PC-3 (cell line): ENCODE results near the gene ST6GALNAC3. TPM values are rescaled to one million over a fixed set of nuclear protein-coding genes. Genes with fewer than 3 reads are reported as not detected.

Experiments
- ATAC-seq: fragments of 200-7000 bp; cut with Tn5 transposase; 2 replicates; pipeline ENCODE4 v1.9.1; 2020; ENCODE audit warnings: mild to moderate bottlenecking, moderate library complexity
- BruUV-seq: library from RNA; stranded (reverse); fragments of 400-500 nt; replicated peaks from 2 replicates; lab custom pipeline; 2021; lab: Mats Ljungman, UMichigan
- CTCF ChIA-PET: fragments of 300-600 bp; sonication (Branson Sonifier 250); formaldehyde crosslinking; loops from one replicate; lab custom pipeline; 2022; ENCODE audit warnings: antibody characterized with exemption; lab: Charles Lee
- POLR2A ChIA-PET: fragments of 300-600 bp; sonication (Branson Sonifier 250); formaldehyde crosslinking; loops from one replicate; lab custom pipeline; 2022; ENCODE audit warnings: antibody characterized with exemption; ENCODE audit not compliant: unreplicated experiment; lab: Charles Lee
- DNase-seq: peaks from one replicate; pipeline ENCODE4 v3.0.0-alpha.2; 2015
- H2AFZ ChIP-seq: fragments of 300-600 bp; sonication (generic); 2 replicates; pipeline ENCODE4 v1.6.0; 2016; ENCODE audit warnings: antibody characterized with exemption, low read length
- H3F3A ChIP-seq: fragments of 300-600 bp; sonication (generic); one replicate; pipeline ENCODE4 v1.6.0; 2017; ENCODE audit warnings: antibody characterized with exemption, low read length, control low read depth, mild to moderate bottlenecking; ENCODE audit not compliant: unreplicated experiment
- H3K27ac ChIP-seq: fragments of 300-600 bp; sonication (generic); 2 replicates; pipeline ENCODE4 v1.5.1; 2016; ENCODE audit warnings: mild to moderate bottlenecking, low read length
- H3K27me3 ChIP-seq: fragments of 300-600 bp; sonication (generic); 2 replicates; pipeline ENCODE4 v1.6.1; 2016; ENCODE audit warnings: low read length, mixed read lengths
- H3K36me3 ChIP-seq: fragments of 300-600 bp; sonication (generic); 2 replicates; pipeline ENCODE4 v1.6.1; 2016; ENCODE audit warnings: low read depth, mixed run types, low read length, mixed read lengths
- H3K4me1 ChIP-seq: fragments of 300-600 bp; sonication (generic); 2 replicates; pipeline ENCODE4 v1.5.1; 2016; ENCODE audit warnings: low read length; ENCODE audit not compliant: insufficient read depth
- H3K4me2 ChIP-seq: fragments of 300-600 bp; sonication (generic); 2 replicates; pipeline ENCODE4 v1.6.0; 2016; ENCODE audit warnings: low read length
- H3K4me3 ChIP-seq: fragments of 300-600 bp; sonication (generic); 2 replicates; pipeline ENCODE4 v1.5.1; 2016; ENCODE audit warnings: mild to moderate bottlenecking, low read length, mixed read lengths
- H3K79me2 ChIP-seq: fragments of 300-600 bp; sonication (generic); 2 replicates; pipeline ENCODE4 v1.6.1; 2017; ENCODE audit warnings: low read length, mixed read lengths
- H3K9ac ChIP-seq: fragments of 300-600 bp; sonication (generic); 2 replicates; pipeline ENCODE4 v1.6.0; 2016; ENCODE audit warnings: mild to moderate bottlenecking, low read length
- H3K9me2 ChIP-seq: fragments of 300-600 bp; sonication (generic); replicated peaks from 2 replicates; pipeline ENCODE4 v1.6.1; 2016; ENCODE audit warnings: mixed run types, low read length, mixed read lengths
- H3K9me3 ChIP-seq: fragments of 300-600 bp; sonication (generic); 2 replicates; pipeline ENCODE4 v1.6.1; 2016; ENCODE audit warnings: low read length, mixed read lengths
- H4K20me1 ChIP-seq: fragments of 300-600 bp; sonication (generic); 2 replicates; pipeline ENCODE4 v1.6.1; 2016; ENCODE audit warnings: low read length, mixed read lengths
- CTCF ChIP-seq: fragments of 300-600 bp; sonication (generic); conservative IDR thresholded peaks from 2 replicates; pipeline ENCODE4 v1.5.1; 2017; ENCODE audit warnings: antibody characterized with exemption, low read depth, mild to moderate bottlenecking, low read length
- EZH2 ChIP-seq: fragments of 300-600 bp; sonication (generic); IDR thresholded peaks from one replicate; pipeline ENCODE4 v1.6.1; 2017; ENCODE audit warnings: antibody characterized with exemption, mild to moderate bottlenecking, low read length; ENCODE audit not compliant: unreplicated experiment
- EZH2phosphoT487 ChIP-seq: fragments of 300-600 bp; sonication (generic); IDR thresholded peaks from 2 replicates; pipeline ENCODE4 v1.6.1; 2018; ENCODE audit warnings: mild to moderate bottlenecking, antibody characterized with exemption, low read length, borderline replicate concordance
- intact Hi-C: fragments of 100-400 bp; cut with micrococcal nuclease; formaldehyde crosslinking; loops from 2 replicates; pipeline ENCODE4 v1.9.0; 2023
- total RNA-seq: library from RNA; depleted of rRNA; stranded (reverse); fragments of >200 nt; gene quantifications from 2 replicates; pipeline ENCODE4 v1.2.3, GENCODE V29; 2014

Gene ST6GALNAC3
- total RNA-seq, 1 experiment from 2014 or later = not detected

DNA sequence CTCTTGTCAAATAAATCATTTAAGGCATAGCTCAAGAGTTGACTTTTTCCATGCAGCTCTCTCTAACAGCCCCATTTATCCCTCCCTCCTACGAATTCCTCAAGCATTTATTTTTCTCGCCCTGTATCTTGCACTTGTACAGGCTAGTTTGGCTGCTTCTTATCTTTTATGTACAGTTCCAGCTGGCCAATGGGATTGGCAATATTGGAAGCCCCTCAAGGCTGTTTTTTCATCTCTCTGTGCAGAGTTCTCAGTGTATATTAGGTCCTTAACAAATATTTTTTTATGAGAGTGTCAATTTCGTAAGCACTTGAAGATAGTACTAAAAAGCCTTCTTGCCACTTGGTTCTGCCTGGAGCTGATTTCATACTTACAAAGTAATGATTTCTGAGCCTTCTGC lies 356.0 kb downstream of the ST6GALNAC3 start:
- Histone ChIP-seq H3K27me3 (peaks cover 3% of the 10 kb centered on the region; the same call in 1 of the 2 replicates), H3K36me3 (no peaks in the 10 kb centered on the region), H4K20me1 (no peaks in the 10 kb centered on the region), H3F3A (no peaks in the 10 kb centered on the region), H3K27ac (no peak overlapping the region), H3K4me3 (no peak overlapping the region), H3K4me2 (no peak overlapping the region), H3K79me2 (no peaks in the 10 kb centered on the region), H3K4me1 (no peaks in the 10 kb centered on the region), H2AFZ (no peak overlapping the region), H3K9me2 (no peaks in the 10 kb centered on the region), H3K9ac (no peak overlapping the region), H3K9me3 (no peaks in the 10 kb centered on the region)
- no peak for TF ChIP-seq CTCF
- TF ChIP-seq EZH2 = no peak
- no peak for TF ChIP-seq EZH2phosphoT487
- POLR2A ChIA-PET = no interaction called here
- BruUV-seq = no TSS peak
- intact Hi-C loops = no loop called here
- ATAC-seq (no peak), DNase-seq (no peak)
- CTCF ChIA-PET = no interaction called here

DNA sequence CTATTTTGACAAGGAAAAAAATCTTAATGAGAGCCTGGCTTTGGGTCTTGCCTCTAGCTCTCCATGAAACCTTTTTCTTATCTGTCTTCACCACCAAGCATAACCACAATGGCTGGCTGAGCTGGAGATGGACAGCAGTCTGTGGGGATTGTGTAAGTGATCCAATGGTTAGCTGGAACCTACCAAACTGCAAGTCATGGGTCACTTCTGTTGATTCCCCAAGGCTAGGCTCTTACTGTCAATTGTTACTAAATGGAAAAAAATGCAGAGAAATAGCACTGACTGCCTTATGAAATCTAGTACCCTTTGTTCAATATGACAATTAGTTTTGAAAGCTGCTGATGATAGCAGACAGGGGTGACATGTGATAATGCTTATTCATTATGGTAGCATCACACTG lies 359.0 kb downstream of the ST6GALNAC3 start:
- Histone ChIP-seq H2AFZ (no peak overlapping the region), H3K9me2 (no peaks in the 10 kb centered on the region), H3F3A (no peaks in the 10 kb centered on the region), H3K4me1 (no peaks in the 10 kb centered on the region), H3K4me3 (no peak overlapping the region), H3K27me3 (peaks cover 3% of the 10 kb centered on the region; the same call in 1 of the 2 replicates), H3K36me3 (no peaks in the 10 kb centered on the region), H3K4me2 (no peak overlapping the region), H3K27ac (no peak overlapping the region), H4K20me1 (no peaks in the 10 kb centered on the region), H3K79me2 (no peaks in the 10 kb centered on the region), H3K9me3 (no peaks in the 10 kb centered on the region), H3K9ac (no peak overlapping the region)
- no peak for DNase-seq
- TF ChIP-seq EZH2phosphoT487 = no peak
- no peak for TF ChIP-seq CTCF
- TF ChIP-seq EZH2 = no peak
- intact Hi-C loops = no loop called here
- ChIA-PET POLR2A (no interaction called here), CTCF (no interaction called here)
- no TSS peak for BruUV-seq
- no peak for ATAC-seq

- ChIA-PET CTCF (no interaction called here), POLR2A (no interaction called here)
- ATAC-seq (no peak), DNase-seq (no peak)
- BruUV-seq = no TSS peak
- Histone ChIP-seq H3K4me1 (no peaks in the 10 kb centered on the region), H3K9ac (no peak overlapping the region), H3F3A (no peaks in the 10 kb centered on the region), H3K79me2 (no peaks in the 10 kb centered on the region), H3K4me2 (no peak overlapping the region), H3K4me3 (no peak overlapping the region), H3K27ac (no peak overlapping the region), H3K9me3 (no peaks in the 10 kb centered on the region), H3K27me3 (no peaks in the 10 kb centered on the region; the same call in 1 of the 2 replicates), H3K9me2 (no peaks in the 10 kb centered on the region), H2AFZ (no peak overlapping the region), H4K20me1 (no peaks in the 10 kb centered on the region), H3K36me3 (no peaks in the 10 kb centered on the region)
- TF ChIP-seq EZH2phosphoT487 = no peak
- TF ChIP-seq EZH2 = no peak
- TF ChIP-seq CTCF = no peak
- intact Hi-C loops = no loop called here
Measured at GRCh38 chr1:76443217-76443616, 368.7 kb downstream of the ST6GALNAC3 start.
